WTC11 (cell line): ENCODE results near the gene IL24.

Experiments used
- CBFB ChIP-seq: sonication (generic); formaldehyde crosslinking; IDR thresholded peaks from 2 replicates; pipeline ENCODE4 v1.8.1; 2022; ENCODE audit warnings: mild to moderate bottlenecking, low read depth, missing genetic modification reagents
- CREB1 ChIP-seq: sonication (generic); formaldehyde crosslinking; IDR thresholded peaks from 2 replicates; pipeline ENCODE4 v1.8.0; 2023; ENCODE audit warnings: mild to moderate bottlenecking, missing genetic modification reagents
- ESRRA ChIP-seq: sonication (generic); formaldehyde crosslinking; IDR thresholded peaks from 2 replicates; pipeline ENCODE4 v1.8.1; 2022; ENCODE audit warnings: mild to moderate bottlenecking, missing genetic modification reagents, borderline replicate concordance
- ETV6 ChIP-seq: sonication (generic); formaldehyde crosslinking; IDR thresholded peaks from 2 replicates; pipeline ENCODE4 v1.8.1; 2022; ENCODE audit warnings: mild to moderate bottlenecking, missing genetic modification reagents
- IRF2 ChIP-seq: sonication (generic); formaldehyde crosslinking; IDR thresholded peaks from 2 replicates; pipeline ENCODE4 v1.8.0; 2022; ENCODE audit warnings: low read depth, missing genetic modification reagents, borderline replicate concordance
- MXD4 ChIP-seq: fragments of 250-450 bp; sonication (Bioruptor Pico); IDR thresholded peaks from 2 replicates; pipeline ENCODE4 v1.8.0; 2021; ENCODE audit warnings: mild to moderate bottlenecking, moderate library complexity, borderline replicate concordance
- MYBL2 ChIP-seq: sonication (generic); formaldehyde crosslinking; IDR thresholded peaks from 2 replicates; pipeline ENCODE4 v1.8.1; 2023; ENCODE audit warnings: mild to moderate bottlenecking, moderate library complexity, missing genetic modification reagents
- RELA ChIP-seq: sonication (generic); formaldehyde crosslinking; IDR thresholded peaks from 2 replicates; pipeline ENCODE4 v1.8.1; 2022; ENCODE audit warnings: missing genetic modification reagents, mild to moderate bottlenecking, borderline replicate concordance
- ZNF671 ChIP-seq: fragments of 250-450 bp; sonication (Bioruptor Pico); IDR thresholded peaks from 2 replicates; pipeline ENCODE4 v1.8.0; 2021; ENCODE audit warnings: mild to moderate bottlenecking
- TF ChIP-seq, protein P1 (sequence below): fragments of 200-600 bp; IDR thresholded peaks from 2 replicates; pipeline ENCODE4 v1.8.0; 2022; ENCODE audit warnings: antibody characterized with exemption
- TF ChIP-seq, protein P2 (sequence below): fragments of 250-450 bp; sonication (Bioruptor Pico); conservative IDR thresholded peaks from 2 replicates; pipeline ENCODE4 v1.9.0; 2021; ENCODE audit warnings: mild to moderate bottlenecking
- TF ChIP-seq, protein P3 (sequence below): sonication (generic); formaldehyde crosslinking; IDR thresholded peaks from 2 replicates; pipeline ENCODE4 v1.8.0; 2022; ENCODE audit warnings: missing genetic modification reagents
- TF ChIP-seq, protein P4 (sequence below): sonication (generic); formaldehyde crosslinking; IDR thresholded peaks from 2 replicates; pipeline ENCODE4 v1.8.1; 2022; ENCODE audit warnings: missing genetic modification reagents, borderline replicate concordance
- TF ChIP-seq, protein P5 (sequence below): sonication (generic); formaldehyde crosslinking; IDR thresholded peaks from 2 replicates; pipeline ENCODE4 v1.8.1; 2023; ENCODE audit warnings: mild to moderate bottlenecking, missing genetic modification reagents, borderline replicate concordance

DNA sequence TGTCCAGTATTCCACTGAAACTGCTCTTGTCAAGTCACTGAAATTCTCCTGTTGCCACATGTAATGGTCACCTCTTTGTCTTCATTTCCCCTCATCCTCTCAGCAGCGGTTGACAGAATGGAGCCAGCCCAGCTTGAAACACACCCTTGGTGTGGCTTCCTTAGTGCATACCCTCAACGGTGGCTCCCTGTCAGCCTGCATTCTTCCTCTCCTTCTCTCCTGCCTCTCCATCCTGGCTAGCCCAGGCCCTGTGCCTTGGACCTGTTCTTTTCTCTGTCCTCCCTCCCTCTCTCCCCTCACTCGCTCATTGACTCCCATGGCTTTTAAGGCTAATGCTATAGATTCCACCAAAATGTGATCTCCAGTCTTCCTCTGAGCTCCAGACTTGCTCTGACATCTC, 20.8 kb downstream of the IL24 start:
- TF ChIP-seq CREB1 (CRISPR knock-in tag) (no peak), ZNF671 (CRISPR knock-in tag) (no peak), IRF2 (no peak), ESRRA (CRISPR knock-in tag) (no peak), MYBL2 (CRISPR knock-in tag) (no peak), MXD4 (CRISPR knock-in tag) (no peak), RELA (CRISPR knock-in tag) (no peak), CBFB (CRISPR knock-in tag) (no peak), ETV6 (CRISPR knock-in tag) (no peak)
- TF ChIP-seq, protein P1, sequence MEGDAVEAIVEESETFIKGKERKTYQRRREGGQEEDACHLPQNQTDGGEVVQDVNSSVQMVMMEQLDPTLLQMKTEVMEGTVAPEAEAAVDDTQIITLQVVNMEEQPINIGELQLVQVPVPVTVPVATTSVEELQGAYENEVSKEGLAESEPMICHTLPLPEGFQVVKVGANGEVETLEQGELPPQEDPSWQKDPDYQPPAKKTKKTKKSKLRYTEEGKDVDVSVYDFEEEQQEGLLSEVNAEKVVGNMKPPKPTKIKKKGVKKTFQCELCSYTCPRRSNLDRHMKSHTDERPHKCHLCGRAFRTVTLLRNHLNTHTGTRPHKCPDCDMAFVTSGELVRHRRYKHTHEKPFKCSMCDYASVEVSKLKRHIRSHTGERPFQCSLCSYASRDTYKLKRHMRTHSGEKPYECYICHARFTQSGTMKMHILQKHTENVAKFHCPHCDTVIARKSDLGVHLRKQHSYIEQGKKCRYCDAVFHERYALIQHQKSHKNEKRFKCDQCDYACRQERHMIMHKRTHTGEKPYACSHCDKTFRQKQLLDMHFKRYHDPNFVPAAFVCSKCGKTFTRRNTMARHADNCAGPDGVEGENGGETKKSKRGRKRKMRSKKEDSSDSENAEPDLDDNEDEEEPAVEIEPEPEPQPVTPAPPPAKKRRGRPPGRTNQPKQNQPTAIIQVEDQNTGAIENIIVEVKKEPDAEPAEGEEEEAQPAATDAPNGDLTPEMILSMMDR = no peak
- TF ChIP-seq, protein P2, sequence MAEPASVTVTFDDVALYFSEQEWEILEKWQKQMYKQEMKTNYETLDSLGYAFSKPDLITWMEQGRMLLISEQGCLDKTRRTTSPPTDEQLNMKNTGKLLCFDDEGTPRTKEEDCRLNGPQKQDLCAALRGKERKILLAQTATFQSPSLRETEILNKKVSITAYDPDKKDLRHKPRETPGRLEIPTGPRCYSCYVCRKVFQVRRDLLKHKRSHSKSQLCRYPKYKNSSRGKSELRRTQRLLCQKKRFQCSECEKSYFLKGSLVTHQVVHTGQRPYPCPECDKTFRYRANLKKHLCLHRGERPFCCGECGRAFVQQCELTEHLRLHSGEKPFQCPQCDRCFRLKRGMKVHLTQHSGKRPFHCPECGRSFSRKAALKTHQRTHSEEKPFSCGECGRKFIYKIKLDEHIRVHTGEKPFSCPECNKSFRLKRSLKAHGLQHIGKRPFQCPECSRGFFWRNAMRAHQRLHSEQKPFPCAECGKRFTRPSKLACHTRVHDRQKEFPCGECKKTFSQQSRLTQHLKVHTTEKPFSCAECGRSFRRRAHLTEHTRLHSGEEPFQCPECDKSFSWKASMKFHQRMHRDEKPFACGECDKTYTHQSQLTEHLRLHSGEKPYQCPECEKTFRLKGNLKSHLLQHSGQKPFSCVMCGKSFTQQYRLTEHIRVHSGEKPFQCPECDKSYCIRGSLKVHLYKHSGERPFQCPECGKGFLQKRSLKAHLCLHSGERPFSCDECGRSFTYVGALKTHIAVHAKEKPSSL (CRISPR knock-in tag) = no peak
- TF ChIP-seq, protein P3, sequence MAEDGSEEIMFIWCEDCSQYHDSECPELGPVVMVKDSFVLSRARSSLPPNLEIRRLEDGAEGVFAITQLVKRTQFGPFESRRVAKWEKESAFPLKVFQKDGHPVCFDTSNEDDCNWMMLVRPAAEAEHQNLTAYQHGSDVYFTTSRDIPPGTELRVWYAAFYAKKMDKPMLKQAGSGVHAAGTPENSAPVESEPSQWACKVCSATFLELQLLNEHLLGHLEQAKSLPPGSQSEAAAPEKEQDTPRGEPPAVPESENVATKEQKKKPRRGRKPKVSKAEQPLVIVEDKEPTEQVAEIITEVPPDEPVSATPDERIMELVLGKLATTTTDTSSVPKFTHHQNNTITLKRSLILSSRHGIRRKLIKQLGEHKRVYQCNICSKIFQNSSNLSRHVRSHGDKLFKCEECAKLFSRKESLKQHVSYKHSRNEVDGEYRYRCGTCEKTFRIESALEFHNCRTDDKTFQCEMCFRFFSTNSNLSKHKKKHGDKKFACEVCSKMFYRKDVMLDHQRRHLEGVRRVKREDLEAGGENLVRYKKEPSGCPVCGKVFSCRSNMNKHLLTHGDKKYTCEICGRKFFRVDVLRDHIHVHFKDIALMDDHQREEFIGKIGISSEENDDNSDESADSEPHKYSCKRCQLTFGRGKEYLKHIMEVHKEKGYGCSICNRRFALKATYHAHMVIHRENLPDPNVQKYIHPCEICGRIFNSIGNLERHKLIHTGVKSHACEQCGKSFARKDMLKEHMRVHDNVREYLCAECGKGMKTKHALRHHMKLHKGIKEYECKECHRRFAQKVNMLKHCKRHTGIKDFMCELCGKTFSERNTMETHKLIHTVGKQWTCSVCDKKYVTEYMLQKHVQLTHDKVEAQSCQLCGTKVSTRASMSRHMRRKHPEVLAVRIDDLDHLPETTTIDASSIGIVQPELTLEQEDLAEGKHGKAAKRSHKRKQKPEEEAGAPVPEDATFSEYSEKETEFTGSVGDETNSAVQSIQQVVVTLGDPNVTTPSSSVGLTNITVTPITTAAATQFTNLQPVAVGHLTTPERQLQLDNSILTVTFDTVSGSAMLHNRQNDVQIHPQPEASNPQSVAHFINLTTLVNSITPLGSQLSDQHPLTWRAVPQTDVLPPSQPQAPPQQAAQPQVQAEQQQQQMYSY (CRISPR knock-in tag) = no peak
- TF ChIP-seq, protein P4, sequence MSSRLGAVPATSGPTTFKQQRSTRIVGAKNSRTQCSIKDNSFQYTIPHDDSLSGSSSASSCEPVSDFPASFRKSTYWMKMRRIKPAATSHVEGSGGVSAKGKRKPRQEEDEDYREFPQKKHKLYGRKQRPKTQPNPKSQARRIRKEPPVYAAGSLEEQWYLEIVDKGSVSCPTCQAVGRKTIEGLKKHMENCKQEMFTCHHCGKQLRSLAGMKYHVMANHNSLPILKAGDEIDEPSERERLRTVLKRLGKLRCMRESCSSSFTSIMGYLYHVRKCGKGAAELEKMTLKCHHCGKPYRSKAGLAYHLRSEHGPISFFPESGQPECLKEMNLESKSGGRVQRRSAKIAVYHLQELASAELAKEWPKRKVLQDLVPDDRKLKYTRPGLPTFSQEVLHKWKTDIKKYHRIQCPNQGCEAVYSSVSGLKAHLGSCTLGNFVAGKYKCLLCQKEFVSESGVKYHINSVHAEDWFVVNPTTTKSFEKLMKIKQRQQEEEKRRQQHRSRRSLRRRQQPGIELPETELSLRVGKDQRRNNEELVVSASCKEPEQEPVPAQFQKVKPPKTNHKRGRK = no peak
- TF ChIP-seq, protein P5, sequence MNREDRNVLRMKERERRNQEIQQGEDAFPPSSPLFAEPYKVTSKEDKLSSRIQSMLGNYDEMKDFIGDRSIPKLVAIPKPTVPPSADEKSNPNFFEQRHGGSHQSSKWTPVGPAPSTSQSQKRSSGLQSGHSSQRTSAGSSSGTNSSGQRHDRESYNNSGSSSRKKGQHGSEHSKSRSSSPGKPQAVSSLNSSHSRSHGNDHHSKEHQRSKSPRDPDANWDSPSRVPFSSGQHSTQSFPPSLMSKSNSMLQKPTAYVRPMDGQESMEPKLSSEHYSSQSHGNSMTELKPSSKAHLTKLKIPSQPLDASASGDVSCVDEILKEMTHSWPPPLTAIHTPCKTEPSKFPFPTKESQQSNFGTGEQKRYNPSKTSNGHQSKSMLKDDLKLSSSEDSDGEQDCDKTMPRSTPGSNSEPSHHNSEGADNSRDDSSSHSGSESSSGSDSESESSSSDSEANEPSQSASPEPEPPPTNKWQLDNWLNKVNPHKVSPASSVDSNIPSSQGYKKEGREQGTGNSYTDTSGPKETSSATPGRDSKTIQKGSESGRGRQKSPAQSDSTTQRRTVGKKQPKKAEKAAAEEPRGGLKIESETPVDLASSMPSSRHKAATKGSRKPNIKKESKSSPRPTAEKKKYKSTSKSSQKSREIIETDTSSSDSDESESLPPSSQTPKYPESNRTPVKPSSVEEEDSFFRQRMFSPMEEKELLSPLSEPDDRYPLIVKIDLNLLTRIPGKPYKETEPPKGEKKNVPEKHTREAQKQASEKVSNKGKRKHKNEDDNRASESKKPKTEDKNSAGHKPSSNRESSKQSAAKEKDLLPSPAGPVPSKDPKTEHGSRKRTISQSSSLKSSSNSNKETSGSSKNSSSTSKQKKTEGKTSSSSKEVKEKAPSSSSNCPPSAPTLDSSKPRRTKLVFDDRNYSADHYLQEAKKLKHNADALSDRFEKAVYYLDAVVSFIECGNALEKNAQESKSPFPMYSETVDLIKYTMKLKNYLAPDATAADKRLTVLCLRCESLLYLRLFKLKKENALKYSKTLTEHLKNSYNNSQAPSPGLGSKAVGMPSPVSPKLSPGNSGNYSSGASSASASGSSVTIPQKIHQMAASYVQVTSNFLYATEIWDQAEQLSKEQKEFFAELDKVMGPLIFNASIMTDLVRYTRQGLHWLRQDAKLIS (CRISPR knock-in tag) = no peak
